ENCODE measurements around the gene GTF2H4. TPM values are rescaled to one million over a fixed set of nuclear protein-coding genes. Genes with fewer than 3 reads are reported as not detected.
A peak's percentile ranks its signal among the peaks of the same experiment; 100 is the strongest.

The GTF2H4 gene
- total and polyA plus RNA-seq, 10 of the 15 experiments (the other 5 are each of a cell fraction or from before 2014, with no cell fraction given) = 1.1 to 43.8 (median 18.9) TPM

GRCh38 chr6:30955367-30956042 is 47.5 kb downstream of the GTF2H4 start (continued):
- TF ChIP-seq USF2 (IDR thresholded peaks at IDR 0.05; ENCODE audit: borderline replicate concordance, low read depth, low read length) (no peak), ATF3 (IDR thresholded peaks at IDR 0.05; ENCODE audit: borderline replicate concordance, extremely low read depth, low read depth, low read length) (no peak), JUND (IDR thresholded peaks at IDR 0.05; ENCODE audit: low read depth, low read length) (no peak), KAT2A (conservative IDR thresholded peaks at IDR 0.05; ENCODE audit: control insufficient read depth, low read depth, low read length) (no peak), NFYA (IDR thresholded peaks at IDR 0.05; ENCODE audit: borderline replicate concordance, low read depth, low read length) (no peak), PRDM15 (CRISPR knock-in tag; IDR thresholded peaks at IDR 0.05) (no peak), ESRRA (IDR thresholded peaks at IDR 0.05; ENCODE audit: low read length) (no peak), SUPT20H (IDR thresholded peaks at IDR 0.05; ENCODE audit: borderline replicate concordance, control insufficient read depth, low read depth, low read length) (no peak), STAT3 (IDR thresholded peaks at IDR 0.05; ENCODE audit: low read depth, low read length) (no peak), MXI1 (IDR thresholded peaks at IDR 0.05; ENCODE audit: low read depth, low read length) (no peak), NR2F1 (conservative IDR thresholded peaks at IDR 0.05) (peak; percentile 59), ZNF384 (IDR thresholded peaks at IDR 0.05; ENCODE audit: borderline replicate concordance, low read depth, low read length) (no peak), ZZZ3 (IDR thresholded peaks at IDR 0.05; ENCODE audit: control insufficient read depth, insufficient read length, low read depth) (no peak), ZBTB4 (CRISPR knock-in tag; IDR thresholded peaks at IDR 0.05) (no peak), RB1 (IDR thresholded peaks at IDR 0.05; ENCODE audit: borderline replicate concordance) (peak; percentile 32; the same call in 1 of the 2 replicates), RELA (IDR thresholded peaks at IDR 0.05; ENCODE audit: borderline replicate concordance, partially characterized antibody) (peak; percentile 23), TCF12 (IDR thresholded peaks at IDR 0.05; ENCODE audit: low read depth, low read length) (peak; percentile 59), PAX5 (IDR thresholded peaks at IDR 0.05; ENCODE audit: borderline replicate concordance, low read depth, low read length) (peak; percentile 8; the same call in 1 of the 2 replicates), CBX5 (IDR thresholded peaks at IDR 0.05; ENCODE audit: low read depth) (no peak)
